Fibroblast of skin of back (primary cell): Measurements from ENCODE around the gene PHLDA3.

ENCODE experiments used
- DNase-seq: peaks from one replicate; pipeline ENCODE4 v3.0.0-alpha.2; 2013

PHLDA3 gene

DNA sequence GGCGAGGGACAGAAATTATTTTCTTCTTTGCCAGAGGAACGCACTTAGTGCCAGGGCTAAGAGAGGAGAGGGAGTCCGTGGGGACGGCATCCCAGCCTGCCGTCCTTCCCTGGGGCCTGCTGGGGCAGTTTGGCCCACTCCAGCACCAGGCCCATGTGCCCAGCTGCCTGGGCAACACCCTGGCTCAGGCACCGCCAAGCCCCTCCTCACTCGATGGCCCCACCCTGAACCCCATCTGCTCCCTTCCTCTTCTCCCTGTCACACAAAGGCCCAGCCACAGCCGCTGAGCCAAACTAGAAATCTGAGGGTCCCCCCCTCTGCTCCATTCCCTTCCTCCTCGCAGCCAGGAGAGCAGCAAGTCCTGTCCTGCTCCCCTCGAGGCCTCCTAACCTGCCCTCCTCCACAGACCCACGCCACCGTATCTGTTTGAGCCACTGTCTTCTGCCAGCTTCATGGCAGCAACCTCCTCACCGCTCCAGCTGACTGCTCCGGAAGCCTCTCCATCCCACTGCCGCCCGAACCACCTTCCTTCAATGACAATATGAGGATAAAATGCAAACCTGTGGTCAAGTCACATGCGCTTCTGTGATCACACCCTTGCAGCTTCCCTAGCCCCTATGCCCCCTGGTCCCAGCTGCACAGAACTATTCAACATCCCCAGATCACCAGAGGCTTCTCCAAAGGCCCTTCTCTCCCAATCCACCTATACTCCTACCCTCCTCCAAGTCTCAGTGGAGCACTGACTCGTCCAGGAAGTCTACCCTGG lies 39.1 kb downstream of the PHLDA3 start:
- no peak for DNase-seq

GRCh38 chr1:201427963-201428362 lies 41.0 kb downstream of the PHLDA3 start:
- no peak for DNase-seq

- peak; percentile 13 for DNase-seq
These were observed 42.3 kb downstream of the PHLDA3 start for GRCh38 chr1:201426479-201427310.

DNA sequence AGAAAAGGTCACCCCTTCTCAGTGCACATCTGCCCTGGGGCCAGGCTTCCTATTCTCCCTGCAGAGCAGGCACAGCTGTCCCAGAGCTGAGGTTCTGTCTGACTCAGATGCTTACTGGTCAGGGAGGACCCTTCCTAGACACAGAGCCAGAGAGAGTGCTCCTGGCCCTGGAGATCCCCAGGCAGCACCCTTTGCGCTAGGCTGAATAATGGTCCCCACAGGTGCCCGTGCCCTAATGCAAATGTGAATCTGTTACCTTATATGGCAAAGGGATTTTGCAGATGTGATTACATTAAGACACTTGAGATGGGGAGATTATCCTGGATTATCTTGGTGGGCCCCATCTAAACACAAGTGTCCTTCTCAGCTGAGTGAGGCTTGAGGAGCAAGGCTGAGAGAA lies 44.8 kb downstream of the PHLDA3 start:
- no peak for DNase-seq

DNA sequence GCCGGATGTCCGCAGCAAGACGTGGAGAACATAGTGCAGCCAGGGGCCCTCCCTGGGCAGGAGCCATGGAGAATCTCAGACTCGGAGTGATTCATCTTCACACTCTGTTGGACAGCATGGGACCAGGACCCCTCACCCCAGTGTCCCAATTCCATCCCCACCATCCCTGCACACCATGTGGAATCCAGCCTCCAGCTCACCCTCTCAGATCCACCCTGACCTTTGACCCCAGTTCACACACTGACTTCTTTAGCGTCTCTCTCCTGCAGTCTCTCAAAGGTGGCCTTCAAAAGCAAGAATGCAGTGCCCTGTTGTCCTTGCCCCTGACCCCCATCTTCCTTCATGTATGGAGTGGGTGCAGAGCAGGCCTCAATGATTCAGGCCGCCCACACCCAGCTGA lies 45.3 kb downstream of the PHLDA3 start:
- DNase-seq: no peak

- no peak for DNase-seq
These were observed 46.5 kb downstream of the PHLDA3 start for GRCh38 chr1:201422436-201423030.

DNA sequence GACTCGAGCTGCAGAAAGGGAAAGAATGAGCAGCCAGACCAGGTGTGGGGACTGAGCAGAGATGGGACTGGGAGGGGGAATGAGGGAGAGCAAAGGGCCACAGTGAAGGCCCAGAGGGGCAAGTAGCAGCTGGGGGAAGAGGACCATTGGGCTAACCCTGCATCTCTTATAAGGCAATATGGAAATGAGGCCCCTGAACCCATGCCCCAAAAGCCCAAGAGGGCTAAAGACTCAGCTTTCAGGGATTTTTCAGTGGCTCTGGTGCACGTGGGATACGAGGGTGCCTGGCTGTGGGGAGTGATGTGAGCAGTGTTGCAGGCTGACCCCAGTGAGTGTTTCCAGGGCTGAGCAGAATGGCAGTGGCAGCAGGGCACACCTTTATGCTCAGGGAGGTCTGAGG lies 47.0 kb downstream of the PHLDA3 start:
- DNase-seq: no peak

DNA sequence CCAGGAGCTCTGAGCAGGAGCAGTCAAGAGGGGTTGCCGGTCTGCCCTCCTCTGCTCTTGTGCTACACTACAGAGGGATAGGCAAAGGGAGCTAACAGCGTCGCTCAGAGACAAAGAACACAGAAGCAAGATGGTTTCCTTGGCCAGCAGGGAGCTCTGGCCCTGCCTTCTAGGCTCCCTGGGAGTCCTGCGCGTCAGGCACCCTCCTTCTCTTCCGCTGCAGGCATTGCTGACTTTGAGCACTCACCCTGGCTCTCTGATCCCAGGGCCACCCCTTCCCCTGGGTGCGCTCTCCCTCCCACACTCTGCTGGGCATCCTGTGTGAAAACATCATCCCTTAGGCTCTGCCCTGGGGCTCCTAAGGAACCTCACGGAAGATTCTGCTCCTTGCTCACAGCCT lies 47.9 kb downstream of the PHLDA3 start:
- DNase-seq: no peak

DNA sequence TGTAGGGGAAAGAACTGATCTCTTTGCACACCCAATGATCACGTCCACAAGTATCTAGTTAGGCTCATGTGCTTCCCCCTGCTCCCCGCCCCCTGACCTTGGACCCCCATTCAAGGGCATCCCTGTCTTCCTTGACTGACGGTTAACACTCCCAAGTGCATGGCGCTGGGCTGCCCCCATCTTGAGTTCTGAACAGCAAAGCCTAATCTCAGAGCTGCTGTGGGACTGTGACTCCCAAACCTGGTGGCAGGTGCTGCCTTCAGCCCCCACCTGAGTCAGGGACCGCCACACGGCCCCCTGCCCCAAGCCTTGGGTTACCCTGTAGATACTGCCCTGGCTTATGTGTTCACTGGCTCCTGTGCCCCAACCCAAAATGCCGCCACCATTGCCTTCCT lies 48.4 kb downstream of the PHLDA3 start:
- no peak for DNase-seq

DNA sequence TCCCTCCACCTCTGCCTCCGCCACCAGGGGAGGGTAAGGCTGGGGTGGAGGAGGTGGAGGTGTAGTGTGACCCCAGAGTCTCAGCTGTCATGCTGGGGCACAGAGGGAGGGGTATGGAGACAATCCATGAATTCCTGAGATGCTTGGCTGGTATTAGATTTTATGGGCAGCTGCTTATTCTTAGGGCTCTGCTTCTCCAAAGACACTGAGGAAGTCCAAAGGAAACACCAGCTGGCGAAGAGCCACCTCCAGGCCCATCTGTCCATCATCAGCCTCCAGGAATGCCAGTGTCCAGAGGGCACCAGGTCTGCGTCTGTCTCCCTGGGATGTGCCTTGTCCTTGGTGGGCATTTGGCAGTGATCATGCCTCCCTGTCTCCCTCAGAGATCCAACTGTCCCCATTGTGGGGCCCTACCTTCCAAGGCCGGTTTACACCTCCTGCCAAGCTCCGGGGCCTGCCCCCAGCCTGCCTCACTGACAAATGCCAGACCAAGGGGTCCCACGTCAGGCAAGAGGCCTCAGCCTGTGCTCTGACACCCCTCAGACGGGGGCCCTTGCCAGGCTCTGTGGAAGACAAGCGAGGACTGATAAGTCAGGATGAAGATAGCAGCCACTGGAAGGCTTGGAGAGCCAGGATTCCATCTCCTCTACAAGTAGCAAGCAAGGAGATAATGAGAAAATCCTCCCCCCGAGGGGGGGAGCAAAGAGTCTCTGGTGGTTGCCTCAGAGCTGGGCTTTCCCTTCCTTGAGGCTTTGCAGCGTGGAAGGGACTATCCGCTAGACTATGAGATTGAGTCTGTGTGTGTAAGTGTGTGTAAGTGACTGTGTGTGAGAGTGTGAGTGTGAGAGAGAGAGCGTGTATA lies 49.0 kb downstream of the PHLDA3 start:
- no peak for DNase-seq

- no peak for DNase-seq
These were observed 49.7 kb downstream of the PHLDA3 start for GRCh38 chr1:201419256-201419655.

DNA sequence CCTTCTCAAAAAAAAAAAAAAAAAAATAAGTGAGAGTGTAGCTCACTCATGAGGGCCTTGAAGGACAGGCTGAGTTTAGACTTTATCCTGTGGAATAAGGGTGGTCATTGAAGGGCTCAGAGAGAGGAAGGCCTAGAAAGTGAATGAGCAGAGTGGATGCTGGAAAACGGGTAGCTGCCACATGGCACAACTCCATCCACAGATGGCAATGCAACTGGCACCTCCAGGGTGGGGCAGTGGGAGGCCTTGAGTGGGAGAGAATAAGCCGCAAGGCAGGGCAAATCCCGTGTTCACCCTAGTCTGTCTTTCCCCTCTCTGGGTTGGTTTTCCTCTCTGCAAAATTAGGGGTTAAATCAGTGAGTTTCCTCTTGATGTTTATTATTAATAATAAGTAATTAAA lies 50.5 kb downstream of the PHLDA3 start:
- DNase-seq: no peak
